ENCODE results near the gene TRAK1. TPM values are rescaled to one million over a fixed set of nuclear protein-coding genes. Genes with fewer than 3 reads are reported as not detected.

TRAK1 gene
- total and polyA plus RNA-seq, 4 donors = 18.2 to 65.4 (median 32.5) TPM

DNA sequence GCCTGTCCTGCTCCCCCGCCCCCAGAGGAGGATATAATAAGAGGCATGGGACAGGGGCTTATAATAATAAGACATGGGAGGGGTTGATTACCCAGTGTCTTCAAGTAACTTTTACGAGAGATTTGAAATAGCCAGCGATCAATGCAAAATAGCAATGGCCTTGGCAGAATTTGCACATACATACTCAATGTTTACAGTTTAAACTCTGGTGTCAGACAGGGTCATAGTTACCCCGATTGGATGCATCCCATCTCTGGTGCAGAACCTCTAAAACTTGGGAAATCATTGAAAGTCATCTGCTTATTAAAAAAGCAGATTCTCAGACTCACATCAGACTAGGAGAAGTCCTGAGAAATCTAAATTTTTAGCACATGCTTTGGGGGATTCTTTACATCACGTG lies 61.0 kb downstream of the TRAK1 start:
- DNase-seq (no peak), ATAC-seq (ENCODE audit: insufficient read depth, low FRiP score) (no peak)
- WGBS, 2 donors = 92 to 94% methylated on average over 5 of the region's 5 CpGs
- Histone ChIP-seq H3K4me3 (no peak overlapping the region), H3K36me3 (ENCODE audit: control insufficient read depth in 4 of 4, insufficient read depth in 4 of 4, low read length in 4 of 4) (no peaks in the 10 kb centered on the region), H3K9ac (ENCODE audit: insufficient read depth in 1 of 2, low read length in 2 of 2) (no peak overlapping the region), H3K9me3 (ENCODE audit: control insufficient read depth in 4 of 4, insufficient read depth in 3 of 4, low read length in 3 of 4) (no peaks in the 10 kb centered on the region), H3K27ac (ENCODE audit: low read depth in 1 of 2, low read length in 1 of 2) (no peak overlapping the region), H3K4me1 (ENCODE audit: control insufficient read depth in 5 of 5, insufficient read depth in 5 of 5, low read length in 5 of 5) (peaks cover 0 to 22% (median 3%) of the 10 kb centered on the region in 5 donors), H3K27me3 (ENCODE audit: control insufficient read depth in 3 of 3, insufficient read depth in 3 of 3, low read length in 2 of 3) (no peaks in the 10 kb centered on the region)
- TF ChIP-seq CTCF (IDR thresholded peaks at IDR 0.05; ENCODE audit: control extremely low read depth, extremely low read depth) = no peak

DNA sequence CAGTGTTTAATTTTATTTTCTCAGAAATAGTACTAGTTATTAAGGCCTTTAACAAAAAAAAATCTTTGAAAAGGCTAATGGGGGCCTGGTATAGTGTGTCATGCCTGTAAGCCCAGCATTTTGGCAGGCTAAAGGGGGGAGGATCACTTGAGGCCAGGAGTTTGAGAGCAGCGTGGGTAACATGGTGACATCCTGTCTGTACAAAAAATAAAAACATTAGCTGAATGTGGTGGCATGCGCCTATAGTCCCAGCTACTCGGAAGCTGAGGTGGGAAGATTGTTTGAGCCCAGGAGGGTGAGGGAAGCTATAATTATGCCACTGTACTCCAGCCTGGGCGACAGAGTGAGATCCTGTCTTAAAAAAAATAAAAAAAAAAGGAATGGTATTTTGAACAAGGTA lies 61.9 kb downstream of the TRAK1 start:
- WGBS, 2 donors = 77 to 78% methylated on average over 4 of the region's 4 CpGs
- no peak overlapping the region for H3K27ac ChIP-seq (ENCODE audit: low read depth in 1 of 2, low read length in 1 of 2)

GRCh38 chr3:42157540-42158538 lies 66.7 kb downstream of the TRAK1 start:
- Histone ChIP-seq H3K4me1 (ENCODE audit: control insufficient read depth in 5 of 5, insufficient read depth in 5 of 5, low read length in 5 of 5) (peaks cover 0 to 19% (median 12%) of the 10 kb centered on the region in 5 donors), H3K27me3 (ENCODE audit: control insufficient read depth in 3 of 3, insufficient read depth in 3 of 3, low read length in 2 of 3) (no peaks in the 10 kb centered on the region), H3K36me3 (ENCODE audit: control insufficient read depth in 4 of 4, insufficient read depth in 4 of 4, low read length in 4 of 4) (no peaks in the 10 kb centered on the region), H3K4me3 (no peak overlapping the region), H3K9ac (ENCODE audit: insufficient read depth in 1 of 2, low read length in 2 of 2) (no peak overlapping the region), H3K9me3 (ENCODE audit: control insufficient read depth in 4 of 4, insufficient read depth in 3 of 4, low read length in 3 of 4) (no peaks in the 10 kb centered on the region), H3K27ac (ENCODE audit: low read depth in 1 of 2, low read length in 1 of 2) (no peak overlapping the region)
- DNase-seq (no peak), ATAC-seq (ENCODE audit: insufficient read depth, low FRiP score) (no peak)
- 78 to 82% methylated on average over 8 of the region's 8 CpGs for WGBS, 2 donors
- TF ChIP-seq CTCF (IDR thresholded peaks at IDR 0.05; ENCODE audit: control extremely low read depth, extremely low read depth) = no peak

More for the DNA sequence above, 61.9 kb downstream of the TRAK1 start:
- H3K27me3 ChIP-seq (ENCODE audit: control insufficient read depth in 3 of 3, insufficient read depth in 3 of 3, low read length in 2 of 3) = no peaks in the 10 kb centered on the region
- no peak for TF ChIP-seq CTCF (IDR thresholded peaks at IDR 0.05; ENCODE audit: control extremely low read depth, extremely low read depth)
- no peaks in the 10 kb centered on the region for H3K36me3 ChIP-seq (ENCODE audit: control insufficient read depth in 4 of 4, insufficient read depth in 4 of 4, low read length in 4 of 4)
- no peak overlapping the region for H3K9ac ChIP-seq (ENCODE audit: insufficient read depth in 1 of 2, low read length in 2 of 2)
- no peak overlapping the region for H3K4me3 ChIP-seq
- no peaks in the 10 kb centered on the region for H3K9me3 ChIP-seq (ENCODE audit: control insufficient read depth in 4 of 4, insufficient read depth in 3 of 4, low read length in 3 of 4)
- H3K4me1 ChIP-seq (ENCODE audit: control insufficient read depth in 5 of 5, insufficient read depth in 5 of 5, low read length in 5 of 5) = peaks cover 0 to 22% (median 3%) of the 10 kb centered on the region in 5 donors
- ATAC-seq (ENCODE audit: insufficient read depth, low FRiP score) (no peak), DNase-seq (no peak)

All from lung (tissue), 12 donors.